Measurements from ENCODE around the gene CCHCR1.
"Not testable (repeated sequence)": the region's sequence is repeated elsewhere in the genome, so short reads cannot be mapped to it uniquely, and the experiment has no call there.

The CCHCR1 gene

GRCh38 chr6:31183859-31184258 is 26.3 kb upstream of the CCHCR1 start:
- not testable (repeated sequence) for DNase-seq (ENCODE audit: low read depth, low spot score)

- DNase-seq (ENCODE audit: low read depth, low spot score): not testable (repeated sequence)
Observed at GRCh38 chr6:31183287-31183686, 25.7 kb upstream of the CCHCR1 start.

DNA sequence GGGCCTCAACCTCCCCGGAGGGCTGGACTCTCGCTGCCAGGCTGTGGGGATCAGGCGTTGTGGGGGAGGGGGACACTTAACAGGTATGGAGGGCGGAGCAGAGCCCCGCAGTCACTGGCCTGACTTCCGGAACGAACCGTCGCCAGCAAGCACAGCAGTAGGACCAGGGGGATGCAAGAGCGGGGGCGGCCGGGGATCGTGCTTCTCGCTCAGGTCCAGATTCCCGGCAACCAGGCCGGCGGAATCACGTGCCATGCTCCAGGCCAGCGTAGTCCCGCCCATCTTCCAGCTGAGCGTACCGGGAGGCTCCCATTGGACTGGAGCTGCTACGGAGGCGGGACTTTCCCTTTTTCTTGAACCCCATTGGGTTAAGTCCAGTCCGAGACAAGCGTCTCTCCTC is 22.9 kb upstream of the CCHCR1 start:
- peak; percentile 67 for DNase-seq (ENCODE audit: low read depth, low spot score)

- DNase-seq (ENCODE audit: low read depth, low spot score): no peak
Observed at GRCh38 chr6:31179896-31180295, 22.3 kb upstream of the CCHCR1 start.

DNA sequence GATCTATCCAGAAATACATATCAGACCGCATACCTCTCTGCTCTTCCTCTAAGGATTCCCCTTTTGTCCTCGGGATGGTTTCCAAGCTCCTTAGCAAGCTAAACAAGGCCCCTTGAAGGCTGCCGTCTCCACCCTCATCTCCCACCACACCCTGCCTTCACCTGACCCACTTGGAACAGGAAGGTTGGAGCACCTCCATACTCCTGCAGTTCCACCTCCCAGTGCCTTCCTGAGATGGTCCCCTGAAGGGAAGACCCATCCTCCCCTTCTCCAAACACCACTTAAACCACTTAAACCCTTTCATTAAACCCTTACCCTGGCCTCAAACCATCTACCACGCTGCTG is 21.4 kb upstream of the CCHCR1 start:
- DNase-seq (ENCODE audit: low read depth, low spot score): no peak

- DNase-seq (ENCODE audit: low read depth, low spot score): no peak
Observed at GRCh38 chr6:31178143-31179041, 20.8 kb upstream of the CCHCR1 start.

DNA sequence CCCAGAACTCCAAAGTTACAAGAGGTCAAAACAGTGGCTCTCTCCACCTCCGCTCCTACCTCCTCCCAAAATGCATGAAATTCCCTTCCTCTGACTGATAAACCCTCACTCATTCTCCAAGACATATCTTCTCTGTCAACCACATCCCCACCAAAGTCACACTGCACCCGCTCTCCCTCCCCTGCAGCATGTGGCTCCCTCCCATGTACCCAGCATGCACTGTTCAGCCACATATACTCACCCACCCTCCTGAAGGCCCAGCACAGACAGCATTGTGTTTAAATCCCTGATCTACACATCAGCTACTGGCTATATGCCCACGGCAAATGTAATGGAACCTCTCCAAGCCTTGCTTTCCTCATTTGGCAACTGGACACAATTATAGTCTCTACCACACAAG is 18.4 kb upstream of the CCHCR1 start:
- DNase-seq (ENCODE audit: low read depth, low spot score): no peak

GRCh38 chr6:31174378-31174777 is 16.8 kb upstream of the CCHCR1 start:
- DNase-seq (ENCODE audit: low read depth, low spot score): no peak

GRCh38 chr6:31173406-31173805 is 15.8 kb upstream of the CCHCR1 start:
- DNase-seq (ENCODE audit: low read depth, low spot score): no peak

- DNase-seq (ENCODE audit: low read depth, low spot score): peak; percentile 92
Observed at GRCh38 chr6:31172973-31173384, 15.4 kb upstream of the CCHCR1 start.

DNA sequence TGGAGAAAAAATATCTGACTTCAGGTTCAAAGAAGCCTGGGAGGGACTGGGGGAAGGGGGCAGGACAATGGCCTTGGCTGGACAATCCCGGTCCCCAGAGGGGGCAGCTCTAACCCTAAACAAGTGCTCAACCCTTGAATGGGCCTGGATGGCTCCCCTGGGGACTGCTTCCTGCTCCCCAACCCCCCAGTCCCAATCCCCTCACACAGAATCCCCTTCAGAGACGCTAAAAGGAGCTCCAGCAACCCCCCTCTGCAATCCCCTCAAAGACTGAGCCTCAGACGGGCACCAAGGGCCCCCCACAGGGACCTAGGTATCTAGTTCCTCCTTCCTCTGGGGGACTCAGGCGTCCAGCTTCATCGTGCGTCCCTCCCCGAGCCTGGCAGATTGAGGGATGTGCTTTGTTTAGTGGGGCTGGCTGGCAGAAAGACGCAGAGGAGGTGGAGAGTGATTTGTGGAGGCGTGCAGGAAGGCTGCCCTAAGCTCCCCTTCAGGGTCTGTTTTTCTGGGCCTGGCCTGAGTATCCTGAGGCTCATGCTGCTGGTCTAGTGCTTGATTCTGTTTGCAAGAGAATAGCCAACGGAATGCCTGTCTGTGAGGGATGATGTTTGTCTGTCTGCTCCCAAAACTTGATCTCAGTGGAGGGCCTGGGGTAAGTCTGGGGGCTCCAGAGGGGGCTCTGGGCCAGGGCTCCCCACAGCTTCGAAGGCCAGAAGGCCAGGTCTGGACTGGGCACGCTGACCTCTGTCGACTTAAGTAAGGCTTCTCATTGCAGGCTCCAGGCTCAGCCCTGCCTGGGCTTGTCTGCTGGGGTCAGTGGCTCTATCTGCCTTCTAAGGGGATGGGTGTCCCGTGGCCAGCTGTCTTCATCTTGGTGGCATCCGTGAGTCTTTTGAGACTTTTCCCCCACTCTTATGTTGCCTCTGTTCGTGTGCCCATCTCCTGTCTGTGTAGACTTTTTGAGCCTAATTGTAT is 14.6 kb upstream of the CCHCR1 start:
- peak; percentile 88 for DNase-seq (ENCODE audit: low read depth, low spot score)

DNA sequence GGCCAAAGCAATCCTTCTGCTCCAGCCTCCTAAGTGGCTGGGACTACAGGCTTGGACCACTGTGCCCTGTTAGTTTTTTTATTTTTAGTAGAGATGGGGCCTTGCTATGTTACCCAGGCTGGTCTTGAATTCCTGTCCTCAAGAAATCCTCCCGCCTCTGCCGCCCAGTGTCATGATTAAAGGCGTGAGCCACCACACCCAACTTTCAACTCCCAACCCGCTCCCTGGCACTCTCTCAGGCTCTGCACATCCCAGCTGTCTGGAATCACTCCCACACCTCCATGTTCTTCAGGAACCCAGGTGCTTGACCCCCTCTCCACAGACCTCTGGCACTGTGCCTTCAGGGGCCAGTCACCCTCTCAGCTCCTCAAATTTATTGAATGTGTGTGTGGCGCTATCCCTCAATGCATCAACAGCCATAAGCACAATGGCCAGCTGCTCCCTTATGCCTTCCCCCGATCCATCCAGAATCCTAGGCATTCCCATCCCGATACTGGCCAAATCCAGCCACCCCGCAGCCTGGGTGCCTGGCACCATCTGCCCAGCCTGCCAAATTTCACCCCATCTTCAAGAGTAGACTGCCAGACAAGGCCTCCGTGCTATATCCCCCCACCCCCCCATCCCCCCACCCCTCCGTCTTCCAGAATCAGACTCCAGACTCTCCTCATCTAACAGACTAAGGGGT is 13.5 kb upstream of the CCHCR1 start:
- DNase-seq (ENCODE audit: low read depth, low spot score): peak; percentile 42

DNA sequence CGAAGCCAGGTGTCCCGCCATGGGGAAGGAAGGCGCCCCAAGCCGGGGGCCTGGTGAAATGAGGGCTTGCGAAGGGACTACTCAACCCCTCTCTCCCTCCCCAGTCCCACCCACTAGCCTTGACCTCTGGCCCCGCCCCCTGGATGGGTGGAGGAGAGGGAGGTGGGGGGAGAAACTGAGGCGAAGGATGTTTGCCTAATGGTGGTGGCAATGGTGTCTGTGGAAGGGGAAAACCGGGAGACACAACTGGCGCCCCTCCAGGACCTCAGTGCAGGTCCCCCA is 12.9 kb upstream of the CCHCR1 start, which contains the start of gene POU5F1:
POU5F1 (minus strand) TSS at position 83 of the 282 bp plus-strand sequence; CDS start at position 21, 62 bp downstream.
- DNase-seq (ENCODE audit: low read depth, low spot score): peak; percentile 35

- DNase-seq (ENCODE audit: low read depth, low spot score): not testable (repeated sequence)
Observed at GRCh38 chr6:31169858-31170599, 12.4 kb upstream of the CCHCR1 start.

- DNase-seq (ENCODE audit: low read depth, low spot score): peak; percentile 71
Observed at GRCh38 chr6:31169123-31169857, 11.7 kb upstream of the CCHCR1 start.

- DNase-seq (ENCODE audit: low read depth, low spot score): peak; percentile 79
Observed at GRCh38 chr6:31168606-31169005, 11.0 kb upstream of the CCHCR1 start.

- no peak for DNase-seq (ENCODE audit: low read depth, low spot score)
Observed at GRCh38 chr6:31165986-31166385, 8.4 kb upstream of the CCHCR1 start.

DNA sequence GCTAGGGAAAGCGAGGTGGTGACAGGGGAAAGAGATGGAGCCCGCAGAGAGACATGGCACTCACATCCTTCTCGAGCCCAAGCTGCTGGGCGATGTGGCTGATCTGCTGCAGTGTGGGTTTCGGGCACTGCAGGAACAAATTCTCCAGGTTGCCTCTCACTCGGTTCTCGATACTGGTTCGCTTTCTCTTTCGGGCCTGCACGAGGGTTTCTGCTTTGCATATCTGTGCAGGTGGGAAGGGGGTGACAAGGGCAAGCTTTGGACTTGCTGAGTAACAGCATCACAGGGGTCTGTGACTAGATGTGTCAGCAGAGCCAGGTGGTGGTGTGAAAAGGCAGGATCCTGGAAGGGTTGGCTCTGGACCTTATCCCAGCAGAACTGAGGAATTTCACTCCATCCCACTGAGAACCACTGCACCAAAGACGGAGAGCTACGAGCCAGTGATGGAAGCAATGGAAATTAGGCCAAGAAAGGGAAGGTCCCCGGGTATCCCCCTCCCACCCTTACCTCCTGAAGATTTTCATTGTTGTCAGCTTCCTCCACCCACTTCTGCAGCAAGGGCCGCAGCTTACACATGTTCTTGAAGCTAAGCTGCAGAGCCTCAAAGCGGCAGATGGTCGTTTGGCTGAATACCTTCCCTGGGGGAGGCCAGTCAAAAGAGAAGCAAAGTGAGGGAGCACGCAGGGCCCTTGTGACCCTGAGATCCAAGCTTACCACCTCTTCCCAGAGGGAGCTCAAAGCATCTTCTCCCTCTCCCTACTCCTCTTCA is 7.6 kb upstream of the CCHCR1 start:
- not testable (repeated sequence) for DNase-seq (ENCODE audit: low read depth, low spot score)

- not testable (repeated sequence) for DNase-seq (ENCODE audit: low read depth, low spot score)
Observed at GRCh38 chr6:31164475-31165063, 7.0 kb upstream of the CCHCR1 start.

Data from ELF-1 (cell line).